HG02885 (cell line): ENCODE results near the gene TEAD3.
"Not testable (repeated sequence)": the region's sequence is repeated elsewhere in the genome, so short reads cannot be mapped to it uniquely, and the experiment has no call there.

Source experiments
- ATAC-seq: cut with Tn5 transposase; IDR thresholded peaks from one replicate; pipeline ENCODE4 v1.9.1; 2021; ENCODE audit warnings: mild to moderate bottlenecking; ENCODE audit not compliant: unreplicated experiment, poor library complexity

The TEAD3 gene

GRCh38 chr6:35496841-35497570 lies at the start of gene TEAD3:
TEAD3 (minus strand) TSS chr6:35497079.
- ATAC-seq, result peak; percentile 42

DNA sequence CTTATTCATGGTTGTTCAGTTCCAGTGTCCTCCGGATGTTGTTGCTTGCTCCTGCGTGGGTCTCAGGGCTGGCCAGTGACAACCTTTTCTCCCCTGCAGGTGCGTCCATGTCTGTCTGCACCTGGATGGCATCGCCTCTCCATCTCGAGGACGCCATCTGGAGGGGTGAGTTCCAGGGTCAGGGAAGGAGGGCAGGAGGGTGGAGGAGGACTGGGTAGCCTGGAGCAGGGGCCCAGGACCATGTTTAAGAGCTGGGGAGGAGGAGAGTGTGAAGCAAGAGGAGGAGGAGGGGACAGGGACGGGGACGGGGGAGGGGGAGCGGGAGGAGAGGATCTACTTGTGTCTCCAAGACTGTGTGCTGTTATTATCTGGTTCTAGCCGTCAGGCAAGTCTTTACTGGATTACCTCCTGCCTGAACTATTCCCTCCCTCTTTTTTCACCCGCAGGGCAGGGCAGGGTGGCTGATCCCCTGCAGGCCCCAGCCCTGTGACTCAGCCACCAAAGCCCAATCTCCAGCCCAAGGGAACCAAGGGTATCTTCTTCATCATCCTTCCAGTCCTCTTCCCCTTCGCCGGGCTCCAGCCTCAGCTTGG lies 48.0 kb upstream of the TEAD3 start:
- ATAC-seq, result no peak

DNA sequence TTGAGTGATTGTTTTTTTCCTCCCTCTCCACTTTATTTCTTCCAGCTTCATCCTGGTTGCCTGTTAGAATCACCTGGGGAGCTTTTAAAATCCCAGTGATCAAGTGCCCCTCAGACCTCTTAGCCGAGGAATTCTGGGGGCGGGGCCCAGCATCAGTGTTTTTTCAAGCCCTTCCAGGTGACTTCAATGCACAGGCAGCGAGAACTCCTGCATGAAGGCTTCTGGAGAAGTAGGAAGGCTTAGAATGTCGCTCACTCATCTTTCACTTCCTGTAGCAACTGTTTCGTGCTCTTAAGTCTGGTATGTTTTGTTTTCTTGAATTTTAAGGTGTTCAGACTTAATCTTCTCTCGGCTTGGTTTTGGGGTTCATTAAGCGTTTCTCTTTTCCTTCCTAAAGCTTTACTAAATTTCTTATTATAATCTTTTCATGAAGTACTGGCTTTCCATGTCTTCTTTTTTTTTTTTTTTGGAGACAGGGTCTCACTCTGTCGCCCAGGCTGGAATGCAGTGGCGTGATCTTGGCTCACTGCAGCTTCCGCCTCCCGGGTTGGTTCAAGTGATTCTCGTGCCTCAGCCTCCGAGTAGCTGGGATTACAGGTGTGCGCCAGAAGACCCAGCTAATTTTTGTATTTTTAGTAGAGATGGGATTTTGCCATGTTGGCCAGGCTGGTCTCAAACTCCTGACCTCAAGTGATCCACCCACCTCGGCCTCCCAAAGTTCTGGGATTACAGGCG lies 46.7 kb upstream of the TEAD3 start:
- ATAC-seq, result no peak

DNA sequence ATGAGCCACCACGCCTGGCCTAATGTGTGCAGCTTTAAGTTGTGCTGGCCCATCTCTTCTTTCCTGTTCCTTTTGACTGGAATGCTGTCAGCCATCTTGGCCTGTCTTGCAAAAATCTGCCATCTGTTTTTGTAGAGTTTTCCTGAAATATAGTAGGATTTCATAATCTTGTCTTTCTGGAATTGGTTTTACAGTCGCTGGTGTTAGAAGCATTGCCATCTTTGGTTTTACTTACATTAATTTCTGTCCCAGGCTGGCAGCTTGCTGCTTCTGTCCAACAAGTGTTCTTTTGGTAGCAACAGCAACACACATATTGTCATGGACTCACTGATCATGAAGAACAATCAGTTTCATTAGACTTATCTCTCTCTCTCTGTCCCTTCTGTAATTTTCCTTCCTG lies 45.0 kb upstream of the TEAD3 start:
- no peak for ATAC-seq

GRCh38 chr6:35539223-35539622 lies 42.3 kb upstream of the TEAD3 start:
- ATAC-seq, result no peak

GRCh38 chr6:35535847-35536246 lies 39.0 kb upstream of the TEAD3 start:
- not testable (repeated sequence) for ATAC-seq

- ATAC-seq, result no peak
These were observed 37.7 kb upstream of the TEAD3 start for GRCh38 chr6:35534407-35535170.

- no peak for ATAC-seq
These were observed 37.1 kb upstream of the TEAD3 start for GRCh38 chr6:35533981-35534380.

- ATAC-seq, result no peak
These were observed 35.2 kb upstream of the TEAD3 start for GRCh38 chr6:35532126-35532525.

DNA sequence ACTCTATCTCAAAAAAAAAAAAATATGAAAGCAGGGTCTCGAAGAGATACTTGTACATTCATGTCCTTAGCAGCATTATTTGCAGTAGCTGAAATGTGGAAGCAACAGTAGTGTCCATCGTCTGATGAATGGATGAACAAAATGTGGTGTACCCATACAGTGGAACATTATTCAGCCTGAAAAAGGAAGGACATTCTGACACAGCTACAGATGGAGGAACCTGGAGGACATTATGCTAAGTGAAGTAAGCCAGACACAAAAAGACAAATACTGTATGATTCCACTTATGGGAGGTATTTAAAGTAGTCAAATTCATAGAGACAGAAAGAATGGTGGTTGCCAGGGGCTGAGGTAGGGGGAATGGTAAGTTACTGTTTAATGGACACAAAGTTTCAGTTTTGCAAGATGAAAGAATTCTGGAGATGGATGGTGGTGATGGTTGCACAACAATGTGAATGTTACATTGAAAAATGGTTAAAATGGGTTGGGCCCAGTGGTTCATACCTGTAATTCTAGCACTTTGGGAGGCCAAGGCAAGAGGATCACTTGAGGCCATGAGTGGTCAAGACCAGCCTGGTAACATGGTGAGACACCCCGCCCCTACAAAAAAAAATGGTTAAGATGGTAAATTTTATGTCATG lies 27.6 kb upstream of the TEAD3 start:
- ATAC-seq, result no peak

DNA sequence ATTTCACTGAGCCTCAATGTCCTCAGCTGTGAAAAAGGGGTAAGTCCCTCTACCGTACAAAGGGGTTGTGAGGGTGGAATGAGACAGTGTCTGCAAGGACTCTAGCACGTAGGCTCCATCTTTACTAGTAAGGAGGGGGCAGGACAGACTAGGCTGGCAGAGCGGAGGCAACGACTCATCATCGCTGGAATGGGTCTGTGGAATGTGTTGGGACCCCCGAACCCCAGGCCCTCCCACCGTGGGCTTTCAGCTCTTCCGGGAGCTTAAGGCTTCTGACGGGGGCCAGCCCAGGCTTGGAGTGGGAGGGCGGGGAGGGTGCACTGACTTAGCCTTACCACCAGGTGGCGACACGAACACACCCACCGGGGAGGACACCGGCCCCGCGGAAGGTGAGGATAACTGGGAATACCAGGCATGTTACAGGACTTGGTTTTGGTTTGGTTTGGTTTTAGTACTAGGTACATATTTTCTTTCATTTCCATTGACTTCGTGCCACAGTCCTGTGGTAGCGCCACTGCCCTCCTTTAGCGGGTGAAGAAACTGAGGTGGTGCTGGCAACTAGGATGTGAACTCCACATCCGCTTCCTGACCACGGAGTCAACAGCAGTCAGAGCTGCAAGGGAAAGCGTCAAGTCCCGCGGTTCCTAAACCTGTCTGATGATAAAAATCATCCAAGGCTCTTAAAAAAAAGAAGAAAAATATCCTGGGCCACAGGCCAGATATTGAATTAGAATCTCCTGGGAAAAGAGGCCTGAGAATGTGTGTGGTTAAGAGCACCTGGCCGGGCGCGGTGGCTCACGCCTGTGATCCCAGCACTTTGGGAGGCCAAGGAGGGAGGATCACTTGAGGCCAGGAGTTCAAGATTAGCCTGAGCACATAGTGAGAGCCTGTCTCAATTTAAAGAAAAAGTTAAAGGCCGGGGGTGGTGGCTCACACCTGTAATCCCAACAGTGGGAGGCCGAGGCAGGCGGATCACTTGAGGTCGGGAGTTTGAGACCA lies 26.1 kb upstream of the TEAD3 start:
- ATAC-seq, result peak; percentile 45

- no peak for ATAC-seq
These were observed 25.3 kb upstream of the TEAD3 start for GRCh38 chr6:35522151-35522550.

- no peak for ATAC-seq
These were observed 24.4 kb upstream of the TEAD3 start for GRCh38 chr6:35521235-35521634.

GRCh38 chr6:35519313-35520015 lies 22.6 kb upstream of the TEAD3 start:
- no peak for ATAC-seq

DNA sequence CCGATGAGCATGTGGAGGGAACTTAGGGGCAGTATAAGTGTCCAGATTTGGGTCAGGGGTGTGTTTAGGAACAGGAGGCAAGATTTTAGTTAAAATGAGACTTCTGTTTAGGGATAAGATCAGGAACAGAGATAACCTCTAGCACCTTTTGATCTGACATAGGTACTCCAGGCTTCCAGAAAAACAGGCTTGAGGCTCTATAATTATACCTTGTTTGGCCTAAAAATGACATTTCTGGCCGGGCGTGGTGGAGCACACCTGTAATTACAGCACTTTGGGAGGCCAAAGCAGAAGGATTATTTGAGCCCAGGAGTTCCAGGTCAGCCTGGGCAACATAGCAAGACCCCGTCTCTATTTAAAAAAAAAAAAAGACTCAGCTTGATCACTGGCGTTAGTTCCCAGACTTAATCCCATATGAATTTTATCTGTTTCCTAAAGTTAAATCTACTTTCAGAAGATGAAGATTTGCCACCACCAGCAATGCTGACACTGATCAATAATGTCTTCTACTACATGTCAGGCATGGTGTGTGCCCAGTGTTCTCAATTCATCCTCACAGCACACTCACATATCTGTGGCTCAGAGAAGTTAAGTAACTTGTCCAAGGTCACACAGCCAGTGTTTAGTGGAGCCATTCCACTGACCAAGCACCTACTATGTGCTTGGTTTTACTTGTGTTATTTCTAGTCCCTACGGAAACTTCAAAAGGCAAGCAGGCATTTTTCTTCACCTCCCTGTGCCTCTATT lies 21.9 kb upstream of the TEAD3 start:
- ATAC-seq, result no peak

DNA sequence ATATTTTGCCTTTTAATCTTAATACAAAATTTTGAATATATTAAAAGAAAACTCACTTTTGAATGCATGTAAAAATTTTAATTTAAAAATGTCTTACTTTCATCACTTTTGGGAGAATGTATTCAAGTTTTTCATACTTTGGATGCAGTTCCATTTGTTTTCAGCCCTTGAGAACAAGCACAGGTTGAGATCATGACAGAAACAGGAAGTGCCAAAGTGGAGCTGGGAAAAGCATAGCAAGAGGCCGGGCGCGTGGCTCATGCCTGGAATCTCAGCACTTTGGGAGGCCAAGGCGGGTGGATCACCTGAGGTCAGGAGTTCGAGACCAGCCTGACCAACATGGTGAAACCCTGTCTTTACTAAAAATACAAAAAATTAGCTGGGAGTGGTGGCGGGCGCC lies 21.1 kb upstream of the TEAD3 start:
- ATAC-seq, result not testable (repeated sequence)

GRCh38 chr6:35516712-35517111 lies 19.8 kb upstream of the TEAD3 start:
- ATAC-seq, result no peak

DNA sequence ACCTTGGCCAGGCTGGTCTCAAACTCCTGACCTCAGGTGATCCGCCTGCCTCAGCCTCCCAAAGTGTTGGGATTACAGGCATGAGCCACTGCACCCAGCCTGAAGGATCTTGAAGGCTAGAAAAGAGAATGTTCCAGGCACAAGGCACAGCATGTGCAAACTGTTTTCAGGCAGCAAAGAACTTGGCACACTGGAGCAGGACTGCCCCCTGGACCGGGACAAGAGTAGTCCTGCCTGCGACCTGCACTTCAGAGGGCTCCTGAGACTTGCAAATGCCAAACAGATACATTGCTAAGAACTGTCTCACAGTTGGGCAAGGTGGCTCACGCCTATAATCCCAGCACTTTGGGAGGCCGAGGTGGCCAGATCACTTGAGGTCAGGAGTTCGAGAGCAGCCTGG lies 19.1 kb upstream of the TEAD3 start:
- not testable (repeated sequence) for ATAC-seq
